NCI-H2081 treated with DMSO at 0.1 percent for 48 hours (cell line): ENCODE data around the gene DPM2.

Source experiments
- DNase-seq: peaks from one replicate; lab custom pipeline; 2025; lab: John Stamatoyannopoulos, UW

Gene DPM2

GRCh38 chr9:127898433-127899127 lies 39.1 kb downstream of the DPM2 start:
- DNase-seq: no peak

DNA sequence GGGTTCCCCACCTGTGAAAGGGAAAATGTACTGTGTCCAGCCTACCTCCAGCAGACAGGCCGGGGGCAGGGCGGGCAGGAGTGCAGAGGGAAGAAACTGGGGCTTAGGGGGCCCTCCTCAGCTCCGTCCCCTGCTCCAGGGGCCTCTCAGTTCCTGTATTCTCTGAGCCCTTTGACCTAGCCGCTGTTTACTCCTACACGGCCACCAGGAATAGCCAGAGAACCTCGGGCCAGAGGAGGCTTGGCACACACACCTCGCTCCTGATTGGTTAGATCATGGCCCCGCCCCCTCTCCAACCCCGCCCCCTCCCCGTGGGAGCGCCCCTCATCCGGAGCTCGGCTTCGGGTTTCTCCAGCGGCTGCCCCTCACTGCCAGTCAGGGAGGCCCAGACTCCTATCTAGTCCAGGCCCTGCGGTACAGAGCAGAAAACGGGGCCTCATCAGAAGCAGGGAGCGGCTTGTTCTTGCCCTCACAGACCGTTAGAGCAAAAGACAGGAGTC lies 40.4 kb downstream of the DPM2 start:
- no peak for DNase-seq

GRCh38 chr9:127896395-127897192 lies 41.1 kb downstream of the DPM2 start:
- no peak for DNase-seq

GRCh38 chr9:127895811-127896210 lies 41.8 kb downstream of the DPM2 start:
- DNase-seq: no peak

- no peak for DNase-seq
Measured at GRCh38 chr9:127893392-127893791, 44.3 kb downstream of the DPM2 start.

- no peak for DNase-seq
Measured at GRCh38 chr9:127892831-127893230, 44.8 kb downstream of the DPM2 start.

GRCh38 chr9:127890053-127890452 lies 47.6 kb downstream of the DPM2 start:
- DNase-seq: no peak

DNA sequence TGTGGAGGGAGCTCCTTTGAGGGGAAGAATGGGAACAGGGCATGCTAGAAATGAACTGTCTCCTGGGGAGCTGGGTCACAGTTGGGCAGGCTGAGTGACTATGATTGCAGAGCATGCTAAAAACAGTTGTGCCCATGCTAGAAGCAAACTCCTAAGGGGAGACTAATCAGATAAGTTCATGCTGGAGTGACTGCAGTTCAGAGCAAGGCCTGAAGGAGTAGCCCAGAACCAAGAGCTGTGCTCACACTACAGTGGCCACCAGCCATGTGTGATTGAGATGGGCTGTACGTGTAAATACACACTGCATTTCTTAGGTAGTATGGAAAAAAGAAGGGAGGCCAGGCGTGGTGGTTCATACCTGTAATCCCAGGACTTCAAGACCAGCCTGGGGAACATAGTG lies 49.9 kb downstream of the DPM2 start:
- no peak for DNase-seq

- DNase-seq: no peak
Measured at GRCh38 chr9:127886401-127886972, 51.2 kb downstream of the DPM2 start.

GRCh38 chr9:127885508-127886281 lies 52.0 kb downstream of the DPM2 start:
- DNase-seq: no peak
